SK-N-SH (cell line): Measurements from ENCODE around the gene IFNA4.
"Not testable (repeated sequence)": the region's sequence is repeated elsewhere in the genome, so short reads cannot be mapped to it uniquely, and the experiment has no call there.

Source experiments
- CHD2 ChIP-seq: fragments of 150-350 bp; IDR thresholded peaks from 2 replicates; pipeline ENCODE4 v1.6.1; 2018; ENCODE audit warnings: low read length; ENCODE audit not compliant: partially characterized antibody
- CTCF ChIP-seq: fragments of 200-600 bp; sonication (generic); IDR thresholded peaks from 2 replicates; pipeline ENCODE4 v1.6.1; 2017; ENCODE audit warnings: antibody characterized with exemption, mild to moderate bottlenecking, moderate library complexity
- MXI1 ChIP-seq: IDR thresholded peaks from 2 replicates; pipeline ENCODE4 v1.6.1; 2012; ENCODE audit warnings: mild to moderate bottlenecking, low read depth, low read length, improper control_type of control experiment
- POLR2AphosphoS5 ChIP-seq: IDR thresholded peaks from 2 replicates; pipeline ENCODE4 v1.6.1; 2012; ENCODE audit warnings: low read depth, low read length
- RCOR1 ChIP-seq: fragments of 150-350 bp; IDR thresholded peaks from 2 replicates; pipeline ENCODE4 v1.6.1; 2017; ENCODE audit warnings: antibody characterized with exemption, low read length
- RFX5 ChIP-seq: IDR thresholded peaks from 2 replicates; pipeline ENCODE4 v1.6.1; 2012; ENCODE audit warnings: mild to moderate bottlenecking, improper control_type of control experiment, low read length

- TF ChIP-seq POLR2AphosphoS5, RCOR1, CHD2, CTCF, MXI1, RFX5: not testable (repeated sequence)
Observed at GRCh38 chr9:21210782-21211181, 23.4 kb upstream of the IFNA4 start.
